Renal cortex interstitium (tissue), 3 donors: ENCODE results near the gene ZNF628. TPM values are rescaled to one million over a fixed set of nuclear protein-coding genes. Genes with fewer than 3 reads are reported as not detected.

Experiments used
- polyA plus RNA-seq, 3 donors: library from polyadenylated mRNA; unstranded; fragments of 120-200 nt; gene quantifications; one replicate each; pipeline ENCODE4 v1.2.1, GENCODE V29; 2013; ENCODE audit not compliant: insufficient read length in 3 of 3

ZNF628 gene
- polyA plus RNA-seq, 3 donors = 2.1 to 6.6 (median 4.8) TPM

Other genes starting within 250 kb of the ZNF628 start
- 1 to 10 TPM; 2.6 to 7.1 (median 4.2) TPM for gene TMEM86B, start 247.9 kb upstream of the ZNF628 start, polyA plus RNA-seq
- 10 to 100 TPM; 39.3 to 52.1 (median 48.9) TPM for gene PPP6R1, start 217.6 kb upstream of the ZNF628 start, polyA plus RNA-seq
- 10 to 100 TPM; 23.2 to 41.2 (median 39.2) TPM for gene HSPBP1, start 196.5 kb upstream of the ZNF628 start, polyA plus RNA-seq
- 10 to 100 TPM; 12.7 to 16.2 (median 14.6) TPM for gene BRSK1, start 192.6 kb upstream of the ZNF628 start, polyA plus RNA-seq
- 1 to 10 TPM in 1 of 3 donors, under 1 TPM in 2; 0.72 to 2.1 (median 0.90) TPM for gene TMEM150B, start 151.3 kb upstream of the ZNF628 start, polyA plus RNA-seq
- 10 to 100 TPM; 16.5 to 34.5 (median 23.4) TPM for gene KMT5C, start 136.7 kb upstream of the ZNF628 start, polyA plus RNA-seq
- 1 to 10 TPM in 2 of 3 donors, under 1 TPM in 1; 0.82 to 1.9 (median 1.2) TPM for gene COX6B2, start 121.9 kb upstream of the ZNF628 start, polyA plus RNA-seq
- gene GARIN5B, start 113.4 kb upstream of the ZNF628 start, polyA plus RNA-seq = under 1 TPM; 0.12 to 0.24 (median 0.13) TPM
- 1 to 10 TPM in 2 of 3 donors, under 1 TPM in 1; 0.84 to 2.8 (median 1.5) TPM for gene IL11, start 106.2 kb upstream of the ZNF628 start, polyA plus RNA-seq
- gene TMEM190, start 99.8 kb upstream of the ZNF628 start, polyA plus RNA-seq = 1 to 10 TPM in 1 of 3 donors, under 1 TPM in 1, not detected in 1; 0.17 to 1.1 TPM
- gene TMEM238, start 92.3 kb upstream of the ZNF628 start, polyA plus RNA-seq = 1 to 10 TPM in 1 of 3 donors, under 1 TPM in 2; 0.58 to 1.3 (median 0.78) TPM
- 1,000 to 10,000 TPM in 2 of 3 donors, 100 to 1,000 TPM in 1; 762 to 1,286 (median 1,213) TPM for gene RPL28, start 90.7 kb upstream of the ZNF628 start, polyA plus RNA-seq
- gene UBE2S, start 68.8 kb upstream of the ZNF628 start, polyA plus RNA-seq = 10 to 100 TPM; 39.8 to 70.7 (median 42.8) TPM
- under 1 TPM; 0.09 to 0.30 (median 0.16) TPM for gene SHISA7, start 33.3 kb upstream of the ZNF628 start, polyA plus RNA-seq
- gene ISOC2, start 15.0 kb upstream of the ZNF628 start, polyA plus RNA-seq = 10 to 100 TPM; 28.1 to 47.0 (median 45.4) TPM
- not detected for gene C19orf85, start 11.9 kb upstream of the ZNF628 start, polyA plus RNA-seq
- 10 to 100 TPM; 43.2 to 55.9 (median 52.6) TPM for gene NAT14, start 8.6 kb downstream of the ZNF628 start, polyA plus RNA-seq
- gene SSC5D, start 11.8 kb downstream of the ZNF628 start, polyA plus RNA-seq = 1 to 10 TPM; 1.5 to 2.5 (median 1.6) TPM
- 1 to 10 TPM in 2 of 3 donors, under 1 TPM in 1; 0.97 to 1.8 (median 1.4) TPM for gene SBK2, start 60.5 kb downstream of the ZNF628 start, polyA plus RNA-seq
- under 1 TPM; 0.12 to 0.28 (median 0.22) TPM for gene SBK3, start 68.9 kb downstream of the ZNF628 start, polyA plus RNA-seq
- gene ZNF579, start 104.2 kb downstream of the ZNF628 start, polyA plus RNA-seq = 10 to 100 TPM; 13.8 to 21.2 (median 19.5) TPM
- gene FIZ1, start 122.9 kb downstream of the ZNF628 start, polyA plus RNA-seq = 10 to 100 TPM; 20.1 to 24.5 (median 23.9) TPM
- gene ZNF524, start 123.7 kb downstream of the ZNF628 start, polyA plus RNA-seq = 10 to 100 TPM in 2 of 3 donors, 1 to 10 TPM in 1; 6.5 to 11.1 (median 11.0) TPM
- 10 to 100 TPM in 2 of 3 donors, 1 to 10 TPM in 1; 5.9 to 11.8 (median 11.1) TPM for gene ZNF865, start 129.0 kb downstream of the ZNF628 start, polyA plus RNA-seq
- 10 to 100 TPM in 2 of 3 donors, 1 to 10 TPM in 1; 8.7 to 13.6 (median 12.7) TPM for gene ZNF784, start 147.9 kb downstream of the ZNF628 start, polyA plus RNA-seq
- 10 to 100 TPM; 35.1 to 61.9 (median 53.0) TPM for gene ZNF580, start 164.4 kb downstream of the ZNF628 start, polyA plus RNA-seq
- gene ZNF581, start 167.0 kb downstream of the ZNF628 start, polyA plus RNA-seq = 10 to 100 TPM; 22.5 to 30.9 (median 30.2) TPM
- 10 to 100 TPM; 17.5 to 27.4 (median 25.3) TPM for gene CCDC106, start 171.6 kb downstream of the ZNF628 start, polyA plus RNA-seq
- gene U2AF2, start 178.4 kb downstream of the ZNF628 start, polyA plus RNA-seq = 100 to 1,000 TPM; 160 to 218 (median 199) TPM
- 100 to 1,000 TPM in 2 of 3 donors, 10 to 100 TPM in 1; 80.2 to 152 (median 135) TPM for gene EPN1, start 198.6 kb downstream of the ZNF628 start, polyA plus RNA-seq